ENCODE results near the gene CDRT4. TPM values are rescaled to one million over a fixed set of nuclear protein-coding genes. Genes with fewer than 3 reads are reported as not detected.

Gene CDRT4
- polyA plus RNA-seq, 1 of the 3 experiments (the other 2 are of a cell fraction), result 4.6 TPM

- no peaks in the 10 kb centered on the region for H4K20me1 ChIP-seq (ENCODE audit: insufficient read depth)
- no peak overlapping the region for H2AFZ ChIP-seq (ENCODE audit: low read depth)
- H3K9ac ChIP-seq, result no peak overlapping the region
- no peak overlapping the region for H3K4me2 ChIP-seq
- H3K4me1 ChIP-seq (ENCODE audit: control insufficient read depth in 1 of 2, insufficient read depth in 2 of 2, low read depth in 1 of 2, low read length in 1 of 2), result peaks cover 17 to 23% of the 10 kb centered on the region in 2 experiments; a peak in 3 of 4 replicates
- H3K36me3 ChIP-seq (replicated peaks in 1 of 2; ENCODE audit: control insufficient read depth in 1 of 2, insufficient read depth in 2 of 2, low read length in 1 of 2), result no peaks in the 10 kb centered on the region
- H3K27ac ChIP-seq (ENCODE audit: low read depth in 2 of 2, low read length in 1 of 2), result no peak overlapping the region
- H3K4me3 ChIP-seq (ENCODE audit: low read depth in 2 of 2, low read length in 1 of 2), result no peak overlapping the region
- H3K9me3 ChIP-seq, result no peaks in the 10 kb centered on the region
- 49% methylated on average over 4 of the region's 4 CpGs for WGBS (ENCODE audit: low lambda C conversion rate)
- no peaks in the 10 kb centered on the region for H3K9me2 ChIP-seq
- TF ChIP-seq FOXJ3 (CRISPR knock-in tag; IDR thresholded peaks at IDR 0.05) (no peak), JUND (IDR thresholded peaks at IDR 0.05) (no peak), IRF3 (IDR thresholded peaks at IDR 0.05; ENCODE audit: low read depth, low read length) (no peak), ELF1 (IDR thresholded peaks at IDR 0.05) (no peak), FOSL2 (IDR thresholded peaks at IDR 0.05; ENCODE audit: borderline replicate concordance, low read depth) (no peak), MEF2A (IDR thresholded peaks at IDR 0.05; ENCODE audit: borderline replicate concordance, low read depth) (no peak), MXI1 (IDR thresholded peaks at IDR 0.05; ENCODE audit: low read depth, low read length) (no peak), CTCF (IDR thresholded peaks at IDR 0.05) (no peak), SMC3 (IDR thresholded peaks at IDR 0.05; ENCODE audit: low read depth, low read length) (no peak), TCF12 (IDR thresholded peaks at IDR 0.05) (no peak)
- no peaks in the 10 kb centered on the region for H3K79me2 ChIP-seq (ENCODE audit: insufficient read depth)
- DNase-seq, result no peak
- CTCF ChIA-PET, result interaction anchor here (1.0 kb wide), 1 partner anchor 108 kb away, joined by 3 read pairs; no protein-coding TSS in a partner anchor
- POLR2A ChIA-PET, result no interaction called here
- H3K27me3 ChIP-seq (ENCODE audit: insufficient read depth), result no peaks in the 10 kb centered on the region
- peaks cover 6% of the 10 kb centered on the region for H3F3A ChIP-seq (replicated peaks; ENCODE audit: insufficient read depth)
Observed at GRCh38 chr17:15395091-15395490, 72.3 kb downstream of the CDRT4 start.

- ChIA-PET POLR2A (no interaction called here), CTCF (interaction anchor here (0.9 kb wide), 1 partner anchor 11 kb away, joined by 3 read pairs; no protein-coding TSS in a partner anchor)
- 91% methylated on average over 7 of the region's 7 CpGs for WGBS (ENCODE audit: low lambda C conversion rate)
- Histone ChIP-seq H3K4me3 (ENCODE audit: low read depth in 2 of 2, low read length in 1 of 2) (no peak overlapping the region), H3K27ac (ENCODE audit: low read depth in 2 of 2, low read length in 1 of 2) (no peak overlapping the region), H3K36me3 (replicated peaks in 1 of 2; ENCODE audit: control insufficient read depth in 1 of 2, insufficient read depth in 2 of 2, low read length in 1 of 2) (no peaks in the 10 kb centered on the region), H3K4me2 (no peak overlapping the region), H3K9me3 (no peaks in the 10 kb centered on the region), H2AFZ (ENCODE audit: low read depth) (no peak overlapping the region), H3K9ac (no peak overlapping the region), H3K79me2 (ENCODE audit: insufficient read depth) (no peaks in the 10 kb centered on the region), H3K9me2 (no peaks in the 10 kb centered on the region), H3K27me3 (ENCODE audit: insufficient read depth) (no peaks in the 10 kb centered on the region), H4K20me1 (ENCODE audit: insufficient read depth) (no peaks in the 10 kb centered on the region), H3F3A (replicated peaks; ENCODE audit: insufficient read depth) (peaks cover 6% of the 10 kb centered on the region), H3K4me1 (ENCODE audit: control insufficient read depth in 1 of 2, insufficient read depth in 2 of 2, low read depth in 1 of 2, low read length in 1 of 2) (peaks cover 6 to 10% of the 10 kb centered on the region in 2 experiments; a peak in 3 of 4 replicates)
- DNase-seq, result no peak
- TF ChIP-seq EZH2phosphoT487 (IDR thresholded peaks at IDR 0.05; ENCODE audit: borderline replicate concordance, low read depth), result no peak
- no peak for TF ChIP-seq RFX5 (IDR thresholded peaks at IDR 0.05; ENCODE audit: low read length)
- no peak for TF ChIP-seq FOXM1 (IDR thresholded peaks at IDR 0.05; ENCODE audit: low read depth)
- no peak for TF ChIP-seq TCF12 (IDR thresholded peaks at IDR 0.05)
- no peak for TF ChIP-seq GATA2 (CRISPR knock-in tag; IDR thresholded peaks at IDR 0.05)
- no peak for TF ChIP-seq NFIC (IDR thresholded peaks at IDR 0.05; ENCODE audit: borderline replicate concordance)
- TF ChIP-seq USF2 (IDR thresholded peaks at IDR 0.05; ENCODE audit: borderline replicate concordance, low read depth, low read length), result no peak
- TF ChIP-seq JUND (IDR thresholded peaks at IDR 0.05), result no peak
- no peak for TF ChIP-seq EP300 (IDR thresholded peaks at IDR 0.05; ENCODE audit: borderline replicate concordance in 1 of 2, low read depth in 1 of 2, low read length in 1 of 2)
- TF ChIP-seq MEF2A (IDR thresholded peaks at IDR 0.05; ENCODE audit: borderline replicate concordance, low read depth), result no peak
- TF ChIP-seq RCOR1 (IDR thresholded peaks at IDR 0.05; ENCODE audit: low read length), result no peak
- TF ChIP-seq USF1 (IDR thresholded peaks at IDR 0.05; ENCODE audit: borderline replicate concordance, low read depth), result no peak
- no peak for TF ChIP-seq RXRA (IDR thresholded peaks at IDR 0.05; ENCODE audit: borderline replicate concordance, low read depth)
- TF ChIP-seq SIN3A (IDR thresholded peaks at IDR 0.05; ENCODE audit: borderline replicate concordance, low read depth, low read length), result no peak
Observed at GRCh38 chr17:15393414-15393813, 74.0 kb downstream of the CDRT4 start.

Measured in SK-N-SH (cell line).